Measurements from ENCODE around the gene NDRG3. TPM values are rescaled to one million over a fixed set of nuclear protein-coding genes. Genes with fewer than 3 reads are reported as not detected.

NDRG3 gene
- total RNA-seq, 2 experiments from 2014 or later: 24.8 to 27.5 TPM

DNA sequence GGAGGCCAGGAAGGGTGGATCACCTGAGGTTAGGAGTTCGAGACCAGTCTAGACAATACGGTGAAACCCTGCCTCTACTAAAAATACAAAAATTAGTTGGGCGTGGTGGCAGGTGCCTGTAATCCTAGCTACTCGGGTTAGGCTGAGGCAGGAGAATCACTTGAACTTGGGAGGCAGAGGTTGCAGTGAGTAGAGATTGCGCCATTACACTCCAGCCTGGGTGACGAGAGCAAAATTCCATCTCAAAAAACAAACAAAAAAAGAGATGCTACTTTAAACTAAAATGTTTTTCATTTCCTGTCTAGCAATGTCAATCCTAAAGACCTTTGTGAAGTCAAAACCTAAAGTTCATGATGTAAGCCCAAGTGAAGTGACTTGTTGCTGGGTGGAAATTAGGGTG lies 14.8 kb upstream of the NDRG3 start:
- Mint-ChIP-seq H3K27ac (no peak overlapping the region), H3K36me3 (ENCODE audit: low read depth) (peaks cover 20% of the 10 kb centered on the region), H3K9me3 (ENCODE audit: low read depth) (no peaks in the 10 kb centered on the region), H3K4me3 (no peak overlapping the region), H3K4me1 (no peaks in the 10 kb centered on the region), H3K27me3 (no peaks in the 10 kb centered on the region)
- DNase-seq (no peak), ATAC-seq (no peak)
- ChIA-PET CTCF (no interaction called here), POLR2A (no interaction called here)
- intact Hi-C loops (cut with DNase I, micrococcal nuclease): no loop called here

DNA sequence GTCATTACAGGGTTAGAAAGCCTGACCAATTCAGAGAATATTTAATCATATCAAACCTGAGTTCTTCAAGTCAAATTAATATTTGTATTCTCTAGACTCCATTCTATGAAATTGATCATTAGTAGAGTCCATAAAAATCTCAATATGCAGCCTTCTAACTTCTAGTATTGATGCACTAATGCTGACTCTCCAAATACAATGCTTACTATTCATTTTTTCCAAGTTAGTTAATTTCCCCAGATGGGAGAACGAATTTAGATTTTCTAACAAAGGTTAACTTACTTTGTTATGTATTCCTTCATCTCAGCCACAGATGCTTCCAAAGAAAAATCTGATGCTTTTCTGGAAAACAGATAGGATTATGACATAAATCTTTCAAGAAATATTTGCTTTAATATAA lies 12.4 kb upstream of the NDRG3 start:
- POLR2A ChIA-PET: no interaction called here
- no peak overlapping the region for H3K4me3 Mint-ChIP-seq

DNA sequence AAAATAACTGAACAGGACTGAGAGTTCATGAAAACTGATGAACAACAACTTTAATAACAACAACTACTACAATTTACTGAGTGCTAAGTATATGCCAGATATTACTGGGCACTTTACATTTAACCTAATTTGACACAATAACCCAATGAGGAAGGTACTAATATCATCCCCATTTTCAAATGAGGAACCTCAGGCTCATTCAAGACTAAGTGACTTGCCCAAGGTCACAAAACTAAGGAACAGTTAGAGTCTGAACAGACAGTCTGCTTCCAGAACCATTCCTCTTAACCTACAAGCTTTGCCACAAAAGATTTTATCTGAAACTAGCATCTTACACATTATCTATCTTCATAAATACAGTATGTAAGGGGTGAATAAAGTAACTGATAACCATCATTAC lies 10.6 kb upstream of the NDRG3 start:
- H3K9me3 Mint-ChIP-seq (ENCODE audit: low read depth): no peaks in the 10 kb centered on the region
- no peaks in the 10 kb centered on the region for H3K4me1 Mint-ChIP-seq
- peaks cover 45% of the 10 kb centered on the region for H3K36me3 Mint-ChIP-seq (ENCODE audit: low read depth)
- H3K27me3 Mint-ChIP-seq: no peaks in the 10 kb centered on the region
- POLR2A ChIA-PET: no interaction called here
- intact Hi-C loops (cut with DNase I, micrococcal nuclease): no loop called here
- no peak overlapping the region for H3K27ac Mint-ChIP-seq
- ATAC-seq: no peak
- DNase-seq: no peak
- CTCF ChIA-PET: interaction anchor here (0.7 to 2.9 kb wide), 8 partner anchors 8 to 169 kb away, joined by 3 to 14 read pairs (median 4); partner anchors contain the start of gene NDRG3
- H3K4me3 Mint-ChIP-seq: no peak overlapping the region

More for the DNA sequence above, 12.4 kb upstream of the NDRG3 start:
- Mint-ChIP-seq H3K27ac (no peak overlapping the region), H3K36me3 (ENCODE audit: low read depth) (peaks cover 29% of the 10 kb centered on the region), H3K9me3 (ENCODE audit: low read depth) (no peaks in the 10 kb centered on the region), H3K4me1 (no peaks in the 10 kb centered on the region), H3K27me3 (no peaks in the 10 kb centered on the region)
- DNase-seq: no peak
- intact Hi-C loops (cut with DNase I, micrococcal nuclease): no loop called here
- no peak for ATAC-seq
- CTCF ChIA-PET: interaction anchor here (0.7 to 0.9 kb wide), 2 partner anchors 15 to 40 kb away, joined by 3 read pairs; partner anchors contain the start of gene DSN1

DNA sequence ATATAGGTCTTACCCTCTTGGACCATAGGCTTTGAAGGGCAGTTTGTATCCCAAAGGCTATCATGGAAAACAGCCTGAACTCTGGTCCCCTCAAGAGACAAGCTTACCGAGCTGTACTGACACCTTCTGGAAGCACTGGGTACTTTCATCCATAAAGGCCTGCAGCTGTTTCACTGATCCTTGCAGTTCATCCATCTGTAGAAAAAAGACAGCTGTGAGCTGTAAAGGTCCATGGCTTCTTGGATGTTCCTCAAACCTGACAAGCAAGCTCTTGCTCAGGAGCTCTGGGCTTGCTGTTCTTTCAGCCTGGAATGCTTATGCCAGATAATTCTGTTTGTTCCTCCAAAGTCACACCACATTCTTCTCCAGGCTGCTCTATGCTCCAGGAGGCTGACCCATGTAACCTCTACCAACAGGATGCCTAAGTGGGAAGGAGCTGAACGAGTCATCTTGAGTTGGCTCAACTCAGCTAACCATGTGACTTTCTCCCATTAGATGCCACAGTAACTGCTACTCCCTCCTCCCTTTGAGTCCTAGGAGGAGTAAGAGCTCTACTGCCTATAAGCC lies 8.8 kb upstream of the NDRG3 start:
- ChIA-PET POLR2A (interaction anchor here (1.0 kb wide), 1 partner anchor 143 kb away, joined by 5 read pairs; no protein-coding TSS in a partner anchor), CTCF (interaction anchor here (0.6 to 2.9 kb wide), 24 partner anchors 9 to 472 kb away, joined by 3 to 20 read pairs (median 4); partner anchors contain the start of genes DSN1, NDRG3 and RAB5IF)
- no peaks in the 10 kb centered on the region for H3K27me3 Mint-ChIP-seq
- H3K27ac Mint-ChIP-seq: no peak overlapping the region
- DNase-seq (peak; percentile 47), ATAC-seq (peak; percentile 86)
- intact Hi-C loops (cut with DNase I, micrococcal nuclease): loop anchor here in 1 of 2 experiments (1.0 to 2.0 kb wide), 2 partner anchors 38 to 142 kb away; no protein-coding TSS in a partner anchor
- no peaks in the 10 kb centered on the region for H3K4me1 Mint-ChIP-seq
- H3K4me3 Mint-ChIP-seq: no peak overlapping the region
- no peaks in the 10 kb centered on the region for H3K9me3 Mint-ChIP-seq (ENCODE audit: low read depth)
- peaks cover 49% of the 10 kb centered on the region for H3K36me3 Mint-ChIP-seq (ENCODE audit: low read depth)

DNA sequence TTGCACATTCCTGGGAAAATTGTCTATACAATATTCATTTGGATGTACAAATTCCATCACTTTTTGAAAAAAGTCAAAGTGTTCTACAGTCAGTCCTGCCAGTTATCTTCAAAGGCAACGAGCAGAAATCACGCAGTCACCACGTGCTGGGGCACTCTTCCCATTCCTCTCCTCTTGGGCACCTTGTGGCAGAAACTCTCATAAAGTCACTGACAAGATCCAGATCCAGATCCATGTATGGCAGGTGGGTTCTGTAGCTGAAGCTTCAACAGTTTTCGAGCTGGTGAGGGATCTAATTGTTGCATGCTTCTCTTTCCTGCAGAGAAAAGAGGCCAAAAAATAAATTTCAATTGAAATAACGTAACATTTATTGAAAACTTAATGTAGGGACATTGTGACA lies 6.7 kb upstream of the NDRG3 start:
- ChIA-PET POLR2A (no interaction called here), CTCF (no interaction called here)
- Mint-ChIP-seq H3K36me3 (ENCODE audit: low read depth) (peaks cover 44% of the 10 kb centered on the region), H3K27me3 (no peaks in the 10 kb centered on the region), H3K9me3 (ENCODE audit: low read depth) (no peaks in the 10 kb centered on the region), H3K4me1 (no peaks in the 10 kb centered on the region), H3K4me3 (no peak overlapping the region), H3K27ac (no peak overlapping the region)
- DNase-seq (no peak), ATAC-seq (no peak)
- intact Hi-C loops (cut with DNase I, micrococcal nuclease): no loop called here

DNA sequence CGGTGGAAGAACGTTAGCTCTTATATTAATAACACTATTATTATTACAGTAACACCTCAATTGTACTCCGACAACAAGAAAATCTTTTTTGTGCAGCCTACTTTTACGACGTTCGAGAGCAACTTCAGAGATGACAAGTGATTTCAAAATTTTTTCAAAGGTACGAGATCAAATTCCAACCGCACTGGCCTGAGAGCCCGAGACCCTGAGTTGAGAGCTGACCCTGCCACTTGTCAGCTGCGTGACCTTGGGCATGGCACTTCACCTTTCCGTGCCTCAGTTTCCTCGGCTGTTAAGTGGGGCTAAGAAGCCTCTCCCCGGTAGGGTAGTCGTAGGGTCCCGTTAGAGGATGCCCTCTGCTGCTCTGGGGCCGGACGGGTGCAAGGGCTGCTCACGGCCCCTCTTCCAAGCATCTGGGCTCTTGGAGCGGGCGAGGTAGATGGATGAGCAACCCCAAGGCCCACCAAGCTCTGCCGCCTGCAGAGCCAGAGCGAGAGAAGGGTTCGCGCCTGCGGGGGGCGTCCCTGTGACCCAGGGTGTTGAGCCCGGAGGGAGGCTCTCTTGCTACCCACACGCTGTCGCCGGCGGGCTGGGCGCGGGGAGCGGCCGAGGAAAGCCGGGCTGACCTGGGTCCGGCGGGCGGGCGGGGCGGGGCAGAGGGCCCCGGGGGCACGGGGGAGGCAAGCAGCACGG lies 510 bp downstream of the NDRG3 start:
- Mint-ChIP-seq H3K36me3 (ENCODE audit: low read depth) (no peaks in the 10 kb centered on the region), H3K4me3 (peak overlapping the region; percentile 81), H3K27ac (peak overlapping the region; percentile 66), H3K27me3 (no peaks in the 10 kb centered on the region), H3K4me1 (peaks cover 20% of the 10 kb centered on the region), H3K9me3 (ENCODE audit: low read depth) (no peaks in the 10 kb centered on the region)
- POLR2A ChIA-PET: no interaction called here
- DNase-seq (peak; percentile 55), ATAC-seq (peak; percentile 37)
- CTCF ChIA-PET: interaction anchor here (0.6 to 2.7 kb wide), 11 partner anchors 10 to 988 kb away, joined by 3 to 14 read pairs (median 3); partner anchors contain the start of gene DSN1
- intact Hi-C loops (cut with DNase I, micrococcal nuclease): loop anchor here in 1 of 2 experiments (5.0 to 10.0 kb wide), 4 partner anchors 117 to 791 kb away; partner anchors contain the start of genes MANBAL and SCAND1

DNA sequence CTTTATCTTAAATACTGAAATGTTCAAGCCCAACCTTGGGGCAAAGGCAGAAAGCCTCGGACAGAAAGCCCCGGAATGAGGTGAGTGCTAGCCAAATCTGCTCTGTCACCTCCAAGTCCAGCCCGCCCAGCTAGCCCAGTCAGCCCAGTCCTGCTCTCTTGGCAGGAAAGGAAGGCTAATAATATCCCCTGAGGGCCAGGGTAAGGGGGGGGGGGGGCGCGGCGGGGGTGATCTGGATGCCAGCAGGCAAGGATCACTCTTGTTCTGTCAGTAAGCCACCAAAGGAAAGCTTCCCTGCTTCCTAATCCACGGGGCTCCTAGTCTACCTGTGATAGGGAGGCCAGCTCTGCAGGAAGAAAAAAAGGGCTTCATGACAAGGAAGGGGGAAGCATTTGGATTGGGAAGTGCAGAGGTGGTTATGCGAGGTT lies 1.1 kb downstream of the NDRG3 start:
- CTCF ChIA-PET: interaction anchor here (0.7 to 2.7 kb wide), 8 partner anchors 10 to 280 kb away, joined by 3 to 14 read pairs (median 4); partner anchors contain the start of gene DSN1
- H3K9me3 Mint-ChIP-seq (ENCODE audit: low read depth): no peaks in the 10 kb centered on the region

DNA sequence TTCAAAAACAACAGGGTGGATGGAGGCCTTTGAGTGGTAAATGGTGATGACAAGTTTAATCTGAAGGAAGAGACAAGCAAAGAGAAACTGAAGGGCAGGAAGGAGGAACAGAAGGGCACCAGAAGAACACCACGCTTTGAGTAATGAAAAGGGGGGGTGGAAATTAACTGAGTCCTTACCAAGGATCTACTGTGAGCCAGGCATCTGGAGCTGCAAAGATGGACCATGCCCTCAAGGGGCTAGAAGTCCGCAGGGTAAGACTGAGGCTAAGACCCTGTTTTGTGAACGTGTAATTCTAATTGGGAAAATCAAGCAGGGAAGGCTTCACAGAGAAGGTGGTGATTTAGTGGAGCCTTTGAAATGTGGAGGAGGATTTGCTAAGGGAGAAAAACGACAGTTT lies 1.6 kb downstream of the NDRG3 start:
- peaks cover 20% of the 10 kb centered on the region for H3K4me1 Mint-ChIP-seq
- no peaks in the 10 kb centered on the region for H3K9me3 Mint-ChIP-seq (ENCODE audit: low read depth)
- ATAC-seq (no peak), DNase-seq (no peak)
- intact Hi-C loops (cut with DNase I, micrococcal nuclease): loop anchor here in 1 of 2 experiments (10.0 kb wide), 1 partner anchor 789 kb away; the partner anchor contains the start of gene SCAND1
- ChIA-PET POLR2A (no interaction called here), CTCF (interaction anchor here (0.7 to 2.7 kb wide), 8 partner anchors 11 to 279 kb away, joined by 3 to 14 read pairs (median 4); partner anchors contain the start of gene DSN1)
- H3K27ac Mint-ChIP-seq: peak overlapping the region; percentile 2
- H3K4me3 Mint-ChIP-seq: peak overlapping the region; percentile 81
- no peaks in the 10 kb centered on the region for H3K36me3 Mint-ChIP-seq (ENCODE audit: low read depth)
- H3K27me3 Mint-ChIP-seq: no peaks in the 10 kb centered on the region

More for the DNA sequence above, 1.1 kb downstream of the NDRG3 start:
- POLR2A ChIA-PET: no interaction called here
- Mint-ChIP-seq H3K4me1 (peaks cover 20% of the 10 kb centered on the region), H3K27me3 (no peaks in the 10 kb centered on the region), H3K36me3 (ENCODE audit: low read depth) (no peaks in the 10 kb centered on the region), H3K4me3 (peak overlapping the region; percentile 81), H3K27ac (no peak overlapping the region)
- no peak for ATAC-seq
- intact Hi-C loops (cut with DNase I, micrococcal nuclease): loop anchor here in 1 of 2 experiments (5.0 to 10.0 kb wide), 4 partner anchors 118 to 790 kb away; partner anchors contain the start of genes MANBAL and SCAND1
- DNase-seq: no peak

DNA sequence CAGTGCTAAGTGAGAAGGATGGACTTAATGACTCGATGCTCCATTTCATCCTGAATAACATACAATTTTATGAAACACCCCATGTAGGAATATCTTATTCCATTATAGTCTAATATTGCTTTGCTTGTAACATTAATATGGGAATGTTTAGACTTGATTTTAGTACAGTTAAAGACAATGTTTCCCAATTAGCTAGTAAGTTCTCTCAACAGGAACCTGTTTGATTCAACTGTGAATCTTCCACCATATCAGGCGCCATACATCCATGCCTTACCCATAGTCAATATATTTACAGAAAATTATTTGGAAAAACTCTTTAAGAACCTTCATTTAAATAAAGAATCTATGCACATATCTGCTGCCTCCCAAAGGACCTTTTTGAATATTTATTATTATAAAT lies 3.3 kb downstream of the NDRG3 start:
- Mint-ChIP-seq H3K27me3 (no peaks in the 10 kb centered on the region), H3K4me1 (peaks cover 20% of the 10 kb centered on the region), H3K4me3 (no peak overlapping the region), H3K27ac (no peak overlapping the region), H3K9me3 (ENCODE audit: low read depth) (no peaks in the 10 kb centered on the region), H3K36me3 (ENCODE audit: low read depth) (no peaks in the 10 kb centered on the region)
- no peak for DNase-seq
- ChIA-PET CTCF (interaction anchor here (0.6 to 3.1 kb wide), 4 partner anchors 12 to 93 kb away, joined by 3 to 20 read pairs (median 4); no protein-coding TSS in a partner anchor), POLR2A (no interaction called here)
- intact Hi-C loops (cut with DNase I, micrococcal nuclease): loop anchor here in 1 of 2 experiments (10.0 kb wide), 1 partner anchor 788 kb away; the partner anchor contains the start of gene SCAND1
- no peak for ATAC-seq

DNA sequence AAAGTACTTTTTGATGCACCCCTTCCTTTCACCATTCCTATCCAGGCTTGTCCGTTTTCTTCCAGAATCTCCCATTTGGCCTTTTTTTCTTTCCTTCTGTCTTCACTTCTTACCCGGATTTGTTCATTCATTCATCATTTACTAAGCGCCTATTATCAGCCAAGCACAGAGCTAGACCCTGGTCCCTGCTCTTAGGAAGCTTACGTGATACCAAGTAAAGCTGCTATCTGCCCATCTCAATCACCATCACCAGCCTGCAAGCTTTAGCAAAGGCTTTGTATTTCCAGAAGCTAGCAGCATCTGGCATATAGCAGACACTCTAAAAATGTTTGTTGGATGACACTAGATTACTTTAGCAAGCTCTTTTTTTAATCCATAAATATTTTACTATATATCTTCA lies 4.8 kb downstream of the NDRG3 start:
- DNase-seq (no peak), ATAC-seq (no peak)
- H3K9me3 Mint-ChIP-seq (ENCODE audit: low read depth): no peaks in the 10 kb centered on the region
- peaks cover 14% of the 10 kb centered on the region for H3K4me1 Mint-ChIP-seq
- no peaks in the 10 kb centered on the region for H3K27me3 Mint-ChIP-seq
- CTCF ChIA-PET: interaction anchor here (0.7 to 3.1 kb wide), 8 partner anchors 12 to 136 kb away, joined by 3 to 20 read pairs (median 4); partner anchors contain the start of gene DSN1
- no peak overlapping the region for H3K27ac Mint-ChIP-seq
- POLR2A ChIA-PET: no interaction called here
- intact Hi-C loops (cut with DNase I, micrococcal nuclease): loop anchor here in 1 of 2 experiments (10.0 kb wide), 1 partner anchor 786 kb away; the partner anchor contains the start of gene SCAND1
- no peaks in the 10 kb centered on the region for H3K36me3 Mint-ChIP-seq (ENCODE audit: low read depth)
- no peak overlapping the region for H3K4me3 Mint-ChIP-seq

DNA sequence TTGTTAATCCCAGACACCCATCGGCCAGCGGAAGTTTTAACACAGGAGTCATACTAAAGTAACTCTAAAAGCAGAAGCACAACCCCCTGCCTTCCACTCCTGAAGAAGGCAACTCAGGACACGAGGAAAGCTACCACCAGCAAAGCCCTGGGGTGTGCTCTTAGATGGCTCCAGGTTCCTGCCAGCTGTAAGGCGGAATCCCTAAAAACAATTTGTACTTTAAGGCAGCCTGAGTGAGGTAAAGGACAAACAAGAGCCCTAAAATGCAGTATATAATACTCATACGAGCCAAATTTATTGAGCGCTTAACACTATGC lies 8.7 kb downstream of the NDRG3 start:
- H3K27ac Mint-ChIP-seq: no peak overlapping the region
- no peaks in the 10 kb centered on the region for H3K9me3 Mint-ChIP-seq (ENCODE audit: low read depth)
- POLR2A ChIA-PET: no interaction called here
- no peak for DNase-seq
- H3K4me3 Mint-ChIP-seq: no peak overlapping the region
- ATAC-seq: no peak
- H3K4me1 Mint-ChIP-seq: peaks cover 37% of the 10 kb centered on the region
- H3K27me3 Mint-ChIP-seq: no peaks in the 10 kb centered on the region
- no peaks in the 10 kb centered on the region for H3K36me3 Mint-ChIP-seq (ENCODE audit: low read depth)
- intact Hi-C loops (cut with DNase I, micrococcal nuclease): no loop called here
- CTCF ChIA-PET: interaction anchor here (0.7 to 1.8 kb wide), 4 partner anchors 19 to 138 kb away, joined by 3 to 5 read pairs (median 3); partner anchors contain the start of gene RAB5IF
